Activated T-helper 1 cell treated with anti-CD3 and anti-CD28 coated beads, Interleukin-12 subunit alpha, Interleukin-12 subunit beta, Interleukin-2, Interleukin-4 antibody, amounts not matched to agents 30 ng/mL and 10 ng/mL and 1 ng/mL, durations not matched to agents 14 hours and 24 hours and 36 hours (primary cell): ENCODE measurements around the gene NCF1. TPM values are rescaled to one million over a fixed set of nuclear protein-coding genes. Genes with fewer than 3 reads are reported as not detected.
"Not testable (repeated sequence)": the region's sequence is repeated elsewhere in the genome, so short reads cannot be mapped to it uniquely, and the experiment has no call there.

Experiments
- DNase-seq: peaks from one replicate; pipeline ENCODE4 v3.0.0; 2021; ENCODE audit warnings: low spot score
- H3K27ac Mint-ChIP-seq: one replicate; pipeline ENCODE4 v1.8.0; 2021; ENCODE audit warnings: mild to moderate bottlenecking, mixed read lengths
- H3K27me3 Mint-ChIP-seq: one replicate; pipeline ENCODE4 v1.8.0; 2022; ENCODE audit warnings: mild to moderate bottlenecking, moderate library complexity, mixed read lengths; ENCODE audit not compliant: insufficient read depth
- H3K36me3 Mint-ChIP-seq: one replicate; pipeline ENCODE4 v1.8.0; 2021; ENCODE audit warnings: low read depth, mixed read lengths
- H3K4me1 Mint-ChIP-seq: one replicate; pipeline ENCODE4 v1.8.0; 2021; ENCODE audit warnings: low read depth, mixed read lengths
- H3K4me3 Mint-ChIP-seq: one replicate; pipeline ENCODE4 v1.8.0; 2021; ENCODE audit warnings: mild to moderate bottlenecking, moderate library complexity, mixed read lengths
- H3K9me3 Mint-ChIP-seq: one replicate; pipeline ENCODE4 v1.8.0; 2021; ENCODE audit warnings: mixed read lengths
- intact Hi-C: fragments of 100-400 bp; cut with micrococcal nuclease; formaldehyde crosslinking; loops from one replicate; pipeline ENCODE4 v1.15.1; 2024
- total RNA-seq: library from RNA; stranded (reverse); gene quantifications from 2 replicates; pipeline ENCODE4 v1.2.3, GENCODE V29; 2022

NCF1 gene
- total RNA-seq, result 0.39 and 0.67 TPM in 2 replicates

GRCh38 chr7:74773760-74774750 lies at the start of gene NCF1:
Gene NCF1, plus strand, starts transcription at chr7:74774011. Its CDS starts 21 bp downstream, at chr7:74774032.
- H3K36me3 Mint-ChIP-seq, intact Hi-C loops, H3K27me3 Mint-ChIP-seq, H3K4me3 Mint-ChIP-seq, DNase-seq, H3K4me1 Mint-ChIP-seq, H3K27ac Mint-ChIP-seq, H3K9me3 Mint-ChIP-seq: not testable (repeated sequence)

- intact Hi-C loops, result no loop called here
- no peaks in the 10 kb centered on the region for H3K9me3 Mint-ChIP-seq
- no peak overlapping the region for H3K27ac Mint-ChIP-seq
- no peaks in the 10 kb centered on the region for H3K27me3 Mint-ChIP-seq
- H3K4me3 Mint-ChIP-seq, result no peak overlapping the region
- peaks cover 18% of the 10 kb centered on the region for H3K36me3 Mint-ChIP-seq
- no peaks in the 10 kb centered on the region for H3K4me1 Mint-ChIP-seq
- no peak for DNase-seq
Measured at GRCh38 chr7:74725840-74726239, 48.0 kb upstream of the NCF1 start.

- Mint-ChIP-seq H3K36me3 (peaks cover 19% of the 10 kb centered on the region), H3K4me1 (no peaks in the 10 kb centered on the region), H3K4me3 (no peak overlapping the region), H3K27ac (no peak overlapping the region), H3K9me3 (no peaks in the 10 kb centered on the region), H3K27me3 (no peaks in the 10 kb centered on the region)
- intact Hi-C loops, result no loop called here
- no peak for DNase-seq
Measured at GRCh38 chr7:74726309-74727101, 47.3 kb upstream of the NCF1 start.

GRCh38 chr7:74728686-74729085 lies 45.1 kb upstream of the NCF1 start:
- H3K4me3 Mint-ChIP-seq, intact Hi-C loops, H3K27me3 Mint-ChIP-seq, H3K36me3 Mint-ChIP-seq, H3K4me1 Mint-ChIP-seq, H3K9me3 Mint-ChIP-seq, DNase-seq, H3K27ac Mint-ChIP-seq: not testable (repeated sequence)

GRCh38 chr7:74730186-74730585 lies 43.6 kb upstream of the NCF1 start:
- DNase-seq, H3K4me1 Mint-ChIP-seq, H3K4me3 Mint-ChIP-seq, intact Hi-C loops, H3K27ac Mint-ChIP-seq, H3K36me3 Mint-ChIP-seq, H3K27me3 Mint-ChIP-seq, H3K9me3 Mint-ChIP-seq: not testable (repeated sequence)

GRCh38 chr7:74739974-74740703 lies 33.7 kb upstream of the NCF1 start:
- H3K36me3 Mint-ChIP-seq, H3K27ac Mint-ChIP-seq, H3K4me1 Mint-ChIP-seq, H3K4me3 Mint-ChIP-seq, H3K9me3 Mint-ChIP-seq, intact Hi-C loops, H3K27me3 Mint-ChIP-seq, DNase-seq: not testable (repeated sequence)

GRCh38 chr7:74743936-74744557 lies 29.8 kb upstream of the NCF1 start:
- H3K36me3 Mint-ChIP-seq, intact Hi-C loops, H3K4me3 Mint-ChIP-seq, H3K9me3 Mint-ChIP-seq, H3K4me1 Mint-ChIP-seq, H3K27me3 Mint-ChIP-seq, H3K27ac Mint-ChIP-seq, DNase-seq: not testable (repeated sequence)

GRCh38 chr7:74753921-74754482 lies 19.8 kb upstream of the NCF1 start:
- H3K4me1 Mint-ChIP-seq, H3K9me3 Mint-ChIP-seq, DNase-seq, H3K4me3 Mint-ChIP-seq, H3K36me3 Mint-ChIP-seq, H3K27ac Mint-ChIP-seq, H3K27me3 Mint-ChIP-seq, intact Hi-C loops: not testable (repeated sequence)

- DNase-seq, H3K27ac Mint-ChIP-seq, H3K4me3 Mint-ChIP-seq, H3K9me3 Mint-ChIP-seq, H3K27me3 Mint-ChIP-seq, intact Hi-C loops, H3K4me1 Mint-ChIP-seq, H3K36me3 Mint-ChIP-seq: not testable (repeated sequence)
Measured at GRCh38 chr7:74756673-74757072, 17.1 kb upstream of the NCF1 start.

- H3K36me3 Mint-ChIP-seq, H3K9me3 Mint-ChIP-seq, intact Hi-C loops: not testable (repeated sequence)
Measured at GRCh38 chr7:74758268-74758667, 15.5 kb upstream of the NCF1 start.

GRCh38 chr7:74758982-74759381 lies 14.8 kb upstream of the NCF1 start:
- DNase-seq, intact Hi-C loops, H3K4me3 Mint-ChIP-seq, H3K36me3 Mint-ChIP-seq, H3K4me1 Mint-ChIP-seq, H3K27ac Mint-ChIP-seq, H3K27me3 Mint-ChIP-seq, H3K9me3 Mint-ChIP-seq: not testable (repeated sequence)

More at GRCh38 chr7:74758268-74758667, 15.5 kb upstream of the NCF1 start:
- not testable (repeated sequence) for H3K4me3 Mint-ChIP-seq, DNase-seq, H3K27me3 Mint-ChIP-seq, H3K27ac Mint-ChIP-seq, H3K4me1 Mint-ChIP-seq

- H3K9me3 Mint-ChIP-seq, H3K36me3 Mint-ChIP-seq, H3K27me3 Mint-ChIP-seq, H3K27ac Mint-ChIP-seq, H3K4me1 Mint-ChIP-seq, H3K4me3 Mint-ChIP-seq, DNase-seq, intact Hi-C loops: not testable (repeated sequence)
Measured at GRCh38 chr7:74765205-74765918, 8.4 kb upstream of the NCF1 start.
